Chondrocyte (in vitro differentiated cells): ENCODE measurements around the gene HOTAIR. TPM values are rescaled to one million over a fixed set of nuclear protein-coding genes. Genes with fewer than 3 reads are reported as not detected.

Experiments used
- DNase-seq: peaks from one replicate; pipeline ENCODE4 v3.0.0; 2021; ENCODE audit warnings: mixed read lengths, low spot score
- H3K27ac Mint-ChIP-seq: one replicate; pipeline ENCODE4 v1.8.0; 2021; ENCODE audit warnings: mild to moderate bottlenecking, moderate library complexity, mixed read lengths; ENCODE audit not compliant: unreplicated experiment
- H3K27me3 Mint-ChIP-seq: 2 replicates; pipeline ENCODE4 v1.8.0; 2021; ENCODE audit warnings: low read depth, mixed read lengths
- H3K36me3 Mint-ChIP-seq: 2 replicates; pipeline ENCODE4 v1.8.0; 2021; ENCODE audit warnings: low read depth, mixed read lengths
- H3K4me1 Mint-ChIP-seq: 2 replicates; pipeline ENCODE4 v1.8.0; 2021; ENCODE audit warnings: low read depth, mild to moderate bottlenecking, mixed read lengths
- H3K4me3 Mint-ChIP-seq: one replicate; pipeline ENCODE4 v1.8.0; 2021; ENCODE audit warnings: mild to moderate bottlenecking, moderate library complexity, mixed read lengths; ENCODE audit not compliant: unreplicated experiment
- H3K9me3 Mint-ChIP-seq: 2 replicates; pipeline ENCODE4 v1.8.0; 2021; ENCODE audit warnings: low read depth, mixed read lengths
- total RNA-seq: library from RNA; stranded (reverse); gene quantifications from 3 replicates; pipeline ENCODE4 v1.2.1, GENCODE V29; 2021
- TF ChIP-seq, protein P1 (sequence below): fragments of 200-600 bp; sonication (generic); IDR thresholded peaks from 2 replicates; pipeline ENCODE4 v1.5.0; 2021; ENCODE audit warnings: antibody characterized with exemption, mild to moderate bottlenecking, moderate library complexity

HOTAIR gene
- total RNA-seq, 1 donor from 2014 or later, result not detected

DNA sequence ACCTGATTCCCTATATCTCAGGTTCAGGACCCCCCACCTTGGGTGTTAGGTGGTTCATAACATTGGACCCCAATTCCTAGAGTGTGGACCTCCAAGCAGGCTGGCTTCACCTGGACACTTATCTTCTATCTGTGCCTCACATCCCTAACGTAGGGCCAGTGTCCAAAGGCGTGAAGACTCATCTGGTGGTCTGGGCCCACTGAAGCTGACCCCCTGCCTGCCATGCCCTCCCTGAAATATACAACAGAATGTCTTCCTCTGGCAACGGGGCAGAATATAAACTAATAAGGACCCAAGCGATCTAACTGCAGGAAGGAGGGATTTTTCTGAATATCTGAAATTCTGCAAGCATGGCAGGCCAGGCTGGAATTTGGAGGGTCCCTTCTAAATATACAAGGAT lies 30.5 kb downstream of the HOTAIR start:
- TF ChIP-seq, protein P1, sequence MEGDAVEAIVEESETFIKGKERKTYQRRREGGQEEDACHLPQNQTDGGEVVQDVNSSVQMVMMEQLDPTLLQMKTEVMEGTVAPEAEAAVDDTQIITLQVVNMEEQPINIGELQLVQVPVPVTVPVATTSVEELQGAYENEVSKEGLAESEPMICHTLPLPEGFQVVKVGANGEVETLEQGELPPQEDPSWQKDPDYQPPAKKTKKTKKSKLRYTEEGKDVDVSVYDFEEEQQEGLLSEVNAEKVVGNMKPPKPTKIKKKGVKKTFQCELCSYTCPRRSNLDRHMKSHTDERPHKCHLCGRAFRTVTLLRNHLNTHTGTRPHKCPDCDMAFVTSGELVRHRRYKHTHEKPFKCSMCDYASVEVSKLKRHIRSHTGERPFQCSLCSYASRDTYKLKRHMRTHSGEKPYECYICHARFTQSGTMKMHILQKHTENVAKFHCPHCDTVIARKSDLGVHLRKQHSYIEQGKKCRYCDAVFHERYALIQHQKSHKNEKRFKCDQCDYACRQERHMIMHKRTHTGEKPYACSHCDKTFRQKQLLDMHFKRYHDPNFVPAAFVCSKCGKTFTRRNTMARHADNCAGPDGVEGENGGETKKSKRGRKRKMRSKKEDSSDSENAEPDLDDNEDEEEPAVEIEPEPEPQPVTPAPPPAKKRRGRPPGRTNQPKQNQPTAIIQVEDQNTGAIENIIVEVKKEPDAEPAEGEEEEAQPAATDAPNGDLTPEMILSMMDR, result no peak
- Mint-ChIP-seq H3K27ac (no peak overlapping the region), H3K4me3 (no peak overlapping the region), H3K36me3 (no peaks in the 10 kb centered on the region), H3K9me3 (no peaks in the 10 kb centered on the region), H3K27me3 (peaks cover 88% of the 10 kb centered on the region), H3K4me1 (no peaks in the 10 kb centered on the region)
- no peak for DNase-seq

DNA sequence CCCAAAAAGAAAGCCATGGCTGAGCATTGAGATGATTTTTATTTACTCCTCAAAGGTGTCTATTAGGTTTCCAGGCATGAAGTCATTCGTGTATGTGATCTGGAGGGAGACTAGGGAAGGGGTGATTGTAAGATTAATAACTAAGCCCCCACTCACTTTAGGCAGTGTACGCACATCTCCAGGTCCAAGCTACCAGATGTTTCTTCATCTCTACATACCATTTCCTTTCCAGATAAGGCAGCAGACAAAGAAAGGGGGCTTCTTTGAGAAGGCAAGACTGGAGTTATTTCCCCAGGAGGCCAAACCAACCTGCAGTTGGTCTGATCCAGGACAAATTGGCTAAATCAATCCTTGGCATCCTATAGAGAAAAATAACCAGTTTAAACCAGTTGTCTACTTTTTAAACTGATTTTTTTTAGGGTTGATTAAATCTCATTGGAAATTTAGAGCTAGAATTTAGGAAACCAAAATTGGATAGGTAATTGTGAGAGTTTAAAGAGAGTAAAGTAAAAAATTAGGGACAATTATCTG lies 32.2 kb downstream of the HOTAIR start:
- no peak overlapping the region for H3K27ac Mint-ChIP-seq
- TF ChIP-seq, protein P1, result no peak
- H3K4me1 Mint-ChIP-seq, result no peaks in the 10 kb centered on the region
- H3K9me3 Mint-ChIP-seq, result no peaks in the 10 kb centered on the region
- H3K27me3 Mint-ChIP-seq, result peaks cover 83% of the 10 kb centered on the region
- H3K4me3 Mint-ChIP-seq, result no peak overlapping the region
- DNase-seq, result no peak
- H3K36me3 Mint-ChIP-seq, result no peaks in the 10 kb centered on the region

DNA sequence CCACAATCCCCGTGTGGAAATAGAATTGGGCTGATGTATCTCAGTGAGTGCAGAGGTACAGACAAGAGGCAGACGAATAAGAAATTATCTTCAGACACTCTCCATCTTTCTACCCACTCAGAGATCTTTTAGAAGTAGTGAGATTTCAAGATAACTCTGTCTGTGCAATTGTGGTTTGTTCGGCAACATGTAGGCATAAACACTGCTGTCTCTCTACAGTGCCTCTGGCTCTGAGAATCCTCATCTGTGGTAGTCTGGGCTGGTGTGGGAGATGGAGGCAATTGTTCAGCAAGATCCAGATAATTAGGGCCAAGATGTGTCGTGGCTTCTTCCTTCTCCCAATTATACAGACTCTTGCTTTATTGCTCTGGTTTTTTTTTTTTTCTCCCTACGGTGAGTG lies 33.0 kb downstream of the HOTAIR start:
- H3K27me3 Mint-ChIP-seq, result peaks cover 86% of the 10 kb centered on the region
- no peak for DNase-seq
- no peaks in the 10 kb centered on the region for H3K9me3 Mint-ChIP-seq
- TF ChIP-seq, protein P1, result no peak
- no peaks in the 10 kb centered on the region for H3K36me3 Mint-ChIP-seq
- no peaks in the 10 kb centered on the region for H3K4me1 Mint-ChIP-seq
- H3K27ac Mint-ChIP-seq, result no peak overlapping the region
- H3K4me3 Mint-ChIP-seq, result no peak overlapping the region

DNA sequence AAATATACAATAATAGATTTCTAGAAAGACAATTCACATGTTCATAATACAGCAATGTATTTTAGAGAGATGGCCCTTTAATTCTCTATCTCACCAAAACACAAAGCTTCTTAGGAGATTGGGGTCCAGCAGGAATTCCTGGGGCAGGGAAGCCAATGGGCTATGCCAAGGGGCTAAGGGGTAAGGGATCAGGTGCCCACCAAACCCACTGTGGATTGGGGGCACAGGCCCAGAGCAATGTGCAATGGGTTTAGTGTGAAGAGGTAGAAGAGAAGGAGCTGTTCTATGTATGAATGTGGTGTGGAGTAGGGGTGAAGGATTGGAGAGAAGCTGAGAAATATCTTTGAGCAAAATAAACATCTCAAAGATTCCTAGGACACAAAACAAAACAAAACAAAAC lies 33.6 kb downstream of the HOTAIR start:
- TF ChIP-seq, protein P1, result no peak
- no peaks in the 10 kb centered on the region for H3K9me3 Mint-ChIP-seq
- peaks cover 85% of the 10 kb centered on the region for H3K27me3 Mint-ChIP-seq
- H3K36me3 Mint-ChIP-seq, result no peaks in the 10 kb centered on the region
- no peak for DNase-seq
- no peaks in the 10 kb centered on the region for H3K4me1 Mint-ChIP-seq
- H3K27ac Mint-ChIP-seq, result no peak overlapping the region
- H3K4me3 Mint-ChIP-seq, result no peak overlapping the region

DNA sequence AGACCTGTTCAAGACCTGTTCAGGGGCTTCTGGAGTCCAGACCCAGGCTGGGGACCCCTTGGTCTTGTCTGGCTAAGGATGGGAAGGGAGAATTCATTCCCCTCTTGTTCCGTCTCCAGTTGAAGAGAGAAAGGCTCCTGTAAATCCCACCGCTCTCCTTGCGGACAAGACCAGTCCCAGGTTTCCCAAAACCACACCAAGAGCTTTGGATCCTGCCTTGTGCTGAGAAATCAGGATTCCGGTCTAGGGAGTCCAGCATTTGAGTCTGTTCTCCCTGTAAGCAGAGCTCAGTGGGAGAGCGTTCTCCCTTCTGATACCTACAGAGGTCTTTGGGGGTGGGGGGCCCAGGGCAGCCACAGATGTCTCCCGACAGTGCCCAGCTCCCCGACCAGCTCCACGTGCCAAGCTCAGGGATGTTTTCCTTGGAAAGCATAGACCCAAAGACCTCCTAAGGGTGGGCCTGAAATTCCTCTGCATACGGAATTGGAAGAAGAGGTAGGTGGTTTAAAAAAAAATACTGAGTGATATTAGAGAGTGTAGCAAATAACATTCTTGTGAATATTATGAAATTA lies 34.2 kb downstream of the HOTAIR start:
- no peak overlapping the region for H3K4me3 Mint-ChIP-seq
- H3K27me3 Mint-ChIP-seq, result peaks cover 85% of the 10 kb centered on the region
- TF ChIP-seq, protein P1, result no peak

More for the DNA sequence above, 34.2 kb downstream of the HOTAIR start:
- no peaks in the 10 kb centered on the region for H3K36me3 Mint-ChIP-seq
- no peaks in the 10 kb centered on the region for H3K9me3 Mint-ChIP-seq
- no peak for DNase-seq
- no peak overlapping the region for H3K27ac Mint-ChIP-seq
- H3K4me1 Mint-ChIP-seq, result peaks cover 3% of the 10 kb centered on the region
